Adrenal gland (tissue), 12 donors: ENCODE data around the gene FKRP. TPM values are rescaled to one million over a fixed set of nuclear protein-coding genes. Genes with fewer than 3 reads are reported as not detected.

Experiments
- DNase-seq, 7 donors: peaks; one replicate each; pipeline ENCODE4 v3.0.0-alpha.2; 2019 to 2020
- H3K27ac ChIP-seq, 5 donors: fragments of 200-600 bp; sonication (generic) in 4 of 5; 1 replicate in 3 of 5; 2 replicates in 2 of 5; pipeline versions ENCODE4 v1.5.1 to v1.8.0; 2016 to 2020; ENCODE audit warnings: mild to moderate bottlenecking in 1 of 5
- H3K27me3 ChIP-seq: fragments of 200-600 bp; 2 replicates; pipeline ENCODE4 v1.8.0; 2021
- H3K36me3 ChIP-seq, 2 donors: fragments of 200-600 bp; replicated peaks in 1 of 2; 1 replicate in 1 of 2; 2 replicates in 1 of 2; pipeline versions ENCODE4 v1.5.1 to v1.8.0; 2018 to 2022
- H3K4me1 ChIP-seq, 2 donors: fragments of 200-600 bp; replicated peaks in 1 of 2; 1 replicate in 1 of 2; 2 replicates in 1 of 2; pipeline versions ENCODE4 v1.5.1 to v1.8.0; 2018 to 2021
- H3K4me3 ChIP-seq, 4 donors: fragments of 200-600 bp; sonication (generic) in 3 of 4; one replicate each; pipeline ENCODE4 v1.5.1; 2016 to 2018
- H3K9me3 ChIP-seq, 3 donors: fragments of 200-600 bp; sonication (generic) in 1 of 3; replicated peaks in 1 of 3; 1 replicate in 2 of 3; 2 replicates in 1 of 3; pipeline versions ENCODE4 v1.5.1 to v1.8.0; 2016 to 2021
- POLR2A ChIP-seq, 2 donors: fragments of 450-650 bp; IDR thresholded peaks; one replicate each; pipeline ENCODE4 v1.6.1; 2017; ENCODE audit warnings: antibody characterized with exemption in 2 of 2, mild to moderate bottlenecking in 2 of 2, moderate library complexity in 1 of 2
- WGBS, 4 donors: extraction: QIAGEN DNeasy Blood & Tissue Kit in 2 of 4; methylation state at CpG; one replicate each; pipeline versions ENCODE4 v1.1.5 to v1.1.7; 2013 to 2017; 5-methylcytosine and 5-hydroxymethylcytosine counted together
- intact Hi-C, 2 donors: fragments of 100-400 bp; cut with DNase I; formaldehyde crosslinking; loops; one replicate each; pipeline versions ENCODE4 v1.14.1 to v1.15.0; 2022 to 2023
- polyA plus RNA-seq, 3 donors: library from polyadenylated mRNA; stranded (reverse); fragments of 200-250 nt in 2 of 3; fragments of 350-450 nt in 1 of 3; fragmentation: Illumina TruSeq in 1 of 3; extraction: RNeasy Lipid Tissue Mini Kit (QIAGEN cat#74804) in 1 of 3; gene quantifications; one replicate each; pipeline ENCODE4 v1.2.3, GENCODE V29; 2013 to 2014
- total RNA-seq, 9 donors: library from RNA; depleted of rRNA in 4 of 9; stranded (reverse); fragments of >200 nt in 4 of 9; fragments of 120-200 nt in 1 of 9; fragmentation: NEBNext Ultra II Directional in 1 of 9; extraction: Animal tissue kit (Norgen Biotek cat#: 25700) in 1 of 9; gene quantifications; one replicate each; pipeline versions ENCODE4 v1.1.0 to v1.2.4, GENCODE V29; 2013 to 2023
- TF ChIP-seq, protein P1 (sequence below), 6 experiments: fragments of 450-650 bp in 4 of 6; fragments of 200-600 bp in 2 of 6; sonication (generic) in 1 of 6; IDR thresholded peaks; 1 replicate in 5 of 6; 2 replicates in 1 of 6; pipeline versions ENCODE4 v1.5.1 to v1.8.0; 2016 to 2021; ENCODE audit warnings: antibody characterized with exemption in 6 of 6, mild to moderate bottlenecking in 2 of 6, moderate library complexity in 1 of 6
- donor health status: healthy with polysubstance abuse.
- donor health status: Bipolar disorder and iron deficiency.
- donor health status: DM: yes; HTN: yes; CAD: no.
- donor health status: DM: no; HTN: no; CAD: no.
- donor health status: DM: no; HTN: no; CAD: no.
- donor health status: DM: yes; HTN: yes; CAD: no.

Gene FKRP
- total and polyA plus RNA-seq, 12 donors = 5.5 to 31.2 (median 16.7) TPM

DNA sequence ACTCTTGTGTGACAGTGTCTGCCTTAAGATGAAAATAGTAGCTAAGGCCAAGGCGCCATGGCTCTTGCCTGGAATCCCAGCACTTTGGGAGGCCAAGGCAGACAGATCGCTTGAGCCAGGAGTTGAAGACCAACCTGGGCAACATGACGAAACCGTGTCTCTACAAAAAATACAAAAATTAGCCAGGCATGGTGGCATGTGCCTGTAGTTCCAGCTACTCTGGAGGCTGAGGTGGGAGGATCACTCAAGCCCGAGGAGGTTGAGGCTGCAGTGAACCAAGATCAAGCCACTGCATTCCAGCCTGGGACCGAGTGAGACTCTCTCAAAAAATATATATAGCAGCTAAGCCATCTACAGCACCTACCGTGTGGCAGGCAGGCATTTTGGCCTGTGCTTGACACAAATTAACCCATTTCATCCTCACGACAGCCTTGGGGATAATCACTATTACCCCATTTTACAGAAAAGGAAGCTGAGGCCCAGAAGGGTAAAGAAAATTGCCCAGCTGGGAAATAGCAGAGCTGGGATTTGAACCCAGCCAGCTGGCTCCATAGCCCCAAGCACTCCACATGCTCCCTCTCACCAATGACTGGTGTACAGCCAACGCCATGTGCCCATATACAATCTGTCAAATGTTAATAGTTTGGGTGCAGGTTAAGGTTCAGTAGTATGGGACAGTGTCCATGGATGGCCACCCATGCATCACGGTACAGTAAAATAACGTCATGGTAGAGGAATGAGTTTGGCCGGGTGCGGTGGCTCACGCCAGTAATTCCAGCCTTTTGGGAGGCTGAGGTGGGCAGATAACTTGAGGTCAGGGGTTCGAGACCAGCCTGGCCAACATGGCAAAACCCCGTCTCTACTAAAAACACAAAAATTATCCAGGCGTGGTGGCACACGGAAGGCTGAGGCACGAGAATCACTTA is 39.5 kb downstream of the FKRP start:
- peaks cover 4% of the 10 kb centered on the region for H3K27me3 ChIP-seq
- H3K27ac ChIP-seq = peak overlapping the region in 4 of 5 donors; percentile 56 to 89 (median 78)
- intact Hi-C loops = no loop called here
- peaks cover 0 to 19% of the 10 kb centered on the region in 2 donors for H3K4me1 ChIP-seq
- H3K36me3 ChIP-seq = peaks cover 0 to 23% of the 10 kb centered on the region in 2 donors
- peak overlapping the region in 1 of 4 donors; percentile 72 for H3K4me3 ChIP-seq
- WGBS, 4 donors = 77 to 83% (median 81%) methylated on average over 19 of the region's 19 CpGs
- no peaks in the 10 kb centered on the region for H3K9me3 ChIP-seq
- no peak for TF ChIP-seq POLR2A (IDR thresholded peaks at IDR 0.05)
- TF ChIP-seq, protein P1, sequence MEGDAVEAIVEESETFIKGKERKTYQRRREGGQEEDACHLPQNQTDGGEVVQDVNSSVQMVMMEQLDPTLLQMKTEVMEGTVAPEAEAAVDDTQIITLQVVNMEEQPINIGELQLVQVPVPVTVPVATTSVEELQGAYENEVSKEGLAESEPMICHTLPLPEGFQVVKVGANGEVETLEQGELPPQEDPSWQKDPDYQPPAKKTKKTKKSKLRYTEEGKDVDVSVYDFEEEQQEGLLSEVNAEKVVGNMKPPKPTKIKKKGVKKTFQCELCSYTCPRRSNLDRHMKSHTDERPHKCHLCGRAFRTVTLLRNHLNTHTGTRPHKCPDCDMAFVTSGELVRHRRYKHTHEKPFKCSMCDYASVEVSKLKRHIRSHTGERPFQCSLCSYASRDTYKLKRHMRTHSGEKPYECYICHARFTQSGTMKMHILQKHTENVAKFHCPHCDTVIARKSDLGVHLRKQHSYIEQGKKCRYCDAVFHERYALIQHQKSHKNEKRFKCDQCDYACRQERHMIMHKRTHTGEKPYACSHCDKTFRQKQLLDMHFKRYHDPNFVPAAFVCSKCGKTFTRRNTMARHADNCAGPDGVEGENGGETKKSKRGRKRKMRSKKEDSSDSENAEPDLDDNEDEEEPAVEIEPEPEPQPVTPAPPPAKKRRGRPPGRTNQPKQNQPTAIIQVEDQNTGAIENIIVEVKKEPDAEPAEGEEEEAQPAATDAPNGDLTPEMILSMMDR (IDR thresholded peaks at IDR 0.05) = no peak
- DNase-seq = no peak

GRCh38 chr19:46785980-46786235 is 40.1 kb downstream of the FKRP start:
- peaks cover 0 to 19% of the 10 kb centered on the region in 2 donors for H3K4me1 ChIP-seq
- intact Hi-C loops = no loop called here

DNA sequence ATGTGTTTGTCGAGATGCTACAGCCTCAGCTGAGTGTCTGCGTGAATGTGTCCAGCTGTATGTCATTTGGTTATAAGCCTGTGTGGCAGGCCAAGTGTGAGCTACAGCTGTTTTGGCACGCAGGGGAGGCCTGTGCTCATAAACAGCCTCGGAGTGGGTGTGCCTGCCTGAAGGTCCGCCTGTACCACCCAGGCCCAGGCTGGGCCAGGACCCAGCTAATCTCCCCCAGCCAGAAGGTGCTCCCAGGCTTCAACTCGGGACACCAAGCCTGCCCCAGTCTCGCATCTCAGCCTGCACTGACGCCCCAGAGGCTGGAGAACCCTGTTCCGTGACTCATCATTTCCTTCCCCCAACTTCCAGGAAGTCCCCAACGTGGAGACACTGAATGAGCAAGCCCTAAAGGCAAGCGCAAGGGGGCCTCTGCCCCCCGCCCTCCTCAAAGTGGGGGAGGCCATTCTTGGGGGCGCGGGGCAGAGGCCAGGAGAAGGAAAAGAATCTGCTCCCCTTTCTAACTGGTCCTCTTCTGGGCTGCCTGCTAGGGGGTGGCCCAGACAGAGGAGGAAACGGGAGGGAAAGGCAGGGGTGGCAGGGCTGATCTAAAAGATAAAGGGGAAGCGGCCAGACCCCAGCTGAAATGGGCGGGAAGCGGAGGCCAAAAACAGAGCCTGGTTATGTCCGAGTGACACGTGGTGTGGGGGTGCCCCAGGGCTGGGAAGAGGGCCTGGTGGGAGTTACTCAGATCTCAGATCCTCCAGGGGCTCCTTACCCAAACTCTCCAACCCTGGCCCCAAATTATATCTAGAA is 40.6 kb downstream of the FKRP start:
- H3K27ac ChIP-seq = peak overlapping the region; percentile 25 to 89 (median 67)
- 36 to 43% (median 38%) methylated on average over 13 to 20 of the region's 20 CpGs for WGBS, 4 donors
- H3K4me1 ChIP-seq = peaks cover 0 to 19% of the 10 kb centered on the region in 2 donors
- H3K9me3 ChIP-seq = no peaks in the 10 kb centered on the region
- peak overlapping the region in 2 of 4 donors; percentile 27 to 72 for H3K4me3 ChIP-seq
- H3K27me3 ChIP-seq = peaks cover 4% of the 10 kb centered on the region
- no peak for TF ChIP-seq POLR2A (IDR thresholded peaks at IDR 0.05)
- peaks cover 0 to 14% of the 10 kb centered on the region in 2 donors for H3K36me3 ChIP-seq
- DNase-seq = peak; percentile 45 to 80 (median 61)
- intact Hi-C loops = no loop called here

More at GRCh38 chr19:46785980-46786235, 40.1 kb downstream of the FKRP start:
- Histone ChIP-seq H3K27ac (peak overlapping the region in 4 of 5 donors; percentile 56 to 89 (median 78)), H3K27me3 (peaks cover 4% of the 10 kb centered on the region), H3K9me3 (no peaks in the 10 kb centered on the region), H3K4me3 (peak overlapping the region in 1 of 4 donors; percentile 72), H3K36me3 (peaks cover 0 to 19% of the 10 kb centered on the region in 2 donors)
- no peak for TF ChIP-seq POLR2A (IDR thresholded peaks at IDR 0.05)
- TF ChIP-seq, protein P1 (IDR thresholded peaks at IDR 0.05) = no peak
- DNase-seq = no peak
- whole genome bisulfite sequencing, 4 donors = 63 to 81% (median 77%) methylated on average over 4 of the region's 4 CpGs

DNA sequence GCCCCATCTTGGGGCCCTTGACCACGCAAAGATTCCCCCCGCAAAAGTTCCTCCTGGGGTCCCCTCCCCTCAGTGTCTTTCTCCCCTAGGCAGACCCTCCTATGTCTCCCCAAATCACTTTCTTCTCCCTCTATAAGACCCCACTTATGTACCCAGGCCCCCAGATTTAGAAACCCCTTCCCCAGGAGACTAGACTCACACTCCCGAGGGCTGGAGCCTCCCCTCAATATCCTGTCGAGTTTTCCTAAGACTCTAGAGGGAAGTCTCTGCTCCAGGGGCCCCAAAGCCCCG is 41.1 kb downstream of the FKRP start:
- TF ChIP-seq POLR2A (IDR thresholded peaks at IDR 0.05) = no peak
- TF ChIP-seq, protein P1 (IDR thresholded peaks at IDR 0.05) = no peak
- WGBS, 4 donors = 13 to 23% (median 20%) methylated on average over 5 of the region's 5 CpGs
- DNase-seq = no peak
- H3K9me3 ChIP-seq = no peaks in the 10 kb centered on the region
- peak overlapping the region; percentile 25 to 89 (median 67) for H3K27ac ChIP-seq
- peaks cover 0 to 19% of the 10 kb centered on the region in 2 donors for H3K4me1 ChIP-seq
- intact Hi-C loops = no loop called here
- H3K4me3 ChIP-seq = peak overlapping the region; percentile 19 to 72 (median 44)
- peaks cover 4% of the 10 kb centered on the region for H3K27me3 ChIP-seq
- peaks cover 0 to 8% of the 10 kb centered on the region in 2 donors for H3K36me3 ChIP-seq
